ENCODE results near the gene MAP2K7.

DNA sequence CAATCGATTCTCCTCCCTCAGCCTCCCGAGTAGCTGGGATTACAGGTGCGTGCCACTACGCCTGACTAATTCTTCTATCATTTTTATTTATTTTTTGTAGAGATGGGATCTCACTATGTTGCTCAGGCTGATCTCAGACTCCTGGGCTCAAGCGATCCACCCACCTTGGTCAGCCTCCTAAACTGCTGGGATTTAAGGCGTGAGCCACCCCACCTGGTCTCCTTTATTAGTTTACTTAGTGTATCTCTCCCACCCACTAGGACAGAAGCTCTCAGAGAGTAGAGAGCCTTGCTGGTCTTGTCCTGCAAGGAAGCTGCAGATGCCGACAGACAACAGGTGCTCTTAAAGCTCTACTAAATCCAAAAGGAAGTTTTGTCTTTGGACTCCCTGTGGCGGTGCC, 17.9 kb upstream of the MAP2K7 start:
- TF ChIP-seq, protein P1, sequence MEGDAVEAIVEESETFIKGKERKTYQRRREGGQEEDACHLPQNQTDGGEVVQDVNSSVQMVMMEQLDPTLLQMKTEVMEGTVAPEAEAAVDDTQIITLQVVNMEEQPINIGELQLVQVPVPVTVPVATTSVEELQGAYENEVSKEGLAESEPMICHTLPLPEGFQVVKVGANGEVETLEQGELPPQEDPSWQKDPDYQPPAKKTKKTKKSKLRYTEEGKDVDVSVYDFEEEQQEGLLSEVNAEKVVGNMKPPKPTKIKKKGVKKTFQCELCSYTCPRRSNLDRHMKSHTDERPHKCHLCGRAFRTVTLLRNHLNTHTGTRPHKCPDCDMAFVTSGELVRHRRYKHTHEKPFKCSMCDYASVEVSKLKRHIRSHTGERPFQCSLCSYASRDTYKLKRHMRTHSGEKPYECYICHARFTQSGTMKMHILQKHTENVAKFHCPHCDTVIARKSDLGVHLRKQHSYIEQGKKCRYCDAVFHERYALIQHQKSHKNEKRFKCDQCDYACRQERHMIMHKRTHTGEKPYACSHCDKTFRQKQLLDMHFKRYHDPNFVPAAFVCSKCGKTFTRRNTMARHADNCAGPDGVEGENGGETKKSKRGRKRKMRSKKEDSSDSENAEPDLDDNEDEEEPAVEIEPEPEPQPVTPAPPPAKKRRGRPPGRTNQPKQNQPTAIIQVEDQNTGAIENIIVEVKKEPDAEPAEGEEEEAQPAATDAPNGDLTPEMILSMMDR (IDR thresholded peaks at IDR 0.05), result no peak
- no peak for TF ChIP-seq POLR2A (IDR thresholded peaks at IDR 0.05)
